ENCODE data around the gene DPYD. TPM values are rescaled to one million over a fixed set of nuclear protein-coding genes. Genes with fewer than 3 reads are reported as not detected.

DPYD gene
- polyA plus RNA-seq, 1 of the 3 experiments (the other 2 are of a cell fraction): 23.0 TPM

DNA sequence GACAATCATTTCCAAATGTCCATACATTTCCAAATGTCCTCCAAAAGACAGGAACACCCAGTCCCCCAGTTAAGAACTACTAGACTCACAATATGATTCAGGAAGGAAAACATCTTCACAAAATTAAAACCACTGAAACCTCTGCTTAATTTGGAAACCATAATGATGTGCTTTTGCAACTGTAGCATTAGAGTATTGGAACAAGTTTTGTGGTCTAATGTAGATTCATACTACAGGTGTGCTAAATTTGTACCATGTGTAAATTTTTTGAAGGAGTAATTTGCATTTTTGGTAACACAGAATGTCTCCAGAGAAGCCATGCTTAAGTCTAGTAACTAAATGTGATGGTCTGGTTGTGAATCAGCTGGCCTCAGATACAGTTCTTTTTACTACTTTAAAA, 129.6 kb downstream of the DPYD start:
- H3K27ac ChIP-seq (ENCODE audit: low read depth in 2 of 2, low read length in 1 of 2): no peak overlapping the region
- no peaks in the 10 kb centered on the region for H3K27me3 ChIP-seq (ENCODE audit: insufficient read depth)
- no peaks in the 10 kb centered on the region for H3F3A ChIP-seq (replicated peaks; ENCODE audit: insufficient read depth)
- 0 out of 4 replicates have a peak, but pooled peaks cover 0 to under 1% of the 10 kb centered on the region in 2 experiments for H3K4me1 ChIP-seq (ENCODE audit: control insufficient read depth in 1 of 2, insufficient read depth in 2 of 2, low read depth in 1 of 2, low read length in 1 of 2)
- H3K9ac ChIP-seq: no peak overlapping the region
- no peak overlapping the region for H3K4me2 ChIP-seq
- no peaks in the 10 kb centered on the region for H3K9me3 ChIP-seq
- H3K79me2 ChIP-seq (ENCODE audit: insufficient read depth): peaks cover 87% of the 10 kb centered on the region
- no peak overlapping the region for H2AFZ ChIP-seq (ENCODE audit: low read depth)
- no peak for TF ChIP-seq GATA2 (CRISPR knock-in tag; IDR thresholded peaks at IDR 0.05)
- no peak for TF ChIP-seq FOXJ3 (CRISPR knock-in tag; IDR thresholded peaks at IDR 0.05)
- TF ChIP-seq EP300 (IDR thresholded peaks at IDR 0.05; ENCODE audit: borderline replicate concordance in 1 of 2, low read depth in 1 of 2, low read length in 1 of 2): no peak
- TF ChIP-seq, protein P1, sequence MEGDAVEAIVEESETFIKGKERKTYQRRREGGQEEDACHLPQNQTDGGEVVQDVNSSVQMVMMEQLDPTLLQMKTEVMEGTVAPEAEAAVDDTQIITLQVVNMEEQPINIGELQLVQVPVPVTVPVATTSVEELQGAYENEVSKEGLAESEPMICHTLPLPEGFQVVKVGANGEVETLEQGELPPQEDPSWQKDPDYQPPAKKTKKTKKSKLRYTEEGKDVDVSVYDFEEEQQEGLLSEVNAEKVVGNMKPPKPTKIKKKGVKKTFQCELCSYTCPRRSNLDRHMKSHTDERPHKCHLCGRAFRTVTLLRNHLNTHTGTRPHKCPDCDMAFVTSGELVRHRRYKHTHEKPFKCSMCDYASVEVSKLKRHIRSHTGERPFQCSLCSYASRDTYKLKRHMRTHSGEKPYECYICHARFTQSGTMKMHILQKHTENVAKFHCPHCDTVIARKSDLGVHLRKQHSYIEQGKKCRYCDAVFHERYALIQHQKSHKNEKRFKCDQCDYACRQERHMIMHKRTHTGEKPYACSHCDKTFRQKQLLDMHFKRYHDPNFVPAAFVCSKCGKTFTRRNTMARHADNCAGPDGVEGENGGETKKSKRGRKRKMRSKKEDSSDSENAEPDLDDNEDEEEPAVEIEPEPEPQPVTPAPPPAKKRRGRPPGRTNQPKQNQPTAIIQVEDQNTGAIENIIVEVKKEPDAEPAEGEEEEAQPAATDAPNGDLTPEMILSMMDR (IDR thresholded peaks at IDR 0.05): no peak
- TF ChIP-seq NRF1 (IDR thresholded peaks at IDR 0.05; ENCODE audit: low read depth, low read length): no peak
- no peak for TF ChIP-seq JUND (IDR thresholded peaks at IDR 0.05)
- no peak for TF ChIP-seq TCF12 (IDR thresholded peaks at IDR 0.05)
- TF ChIP-seq, protein P2, sequence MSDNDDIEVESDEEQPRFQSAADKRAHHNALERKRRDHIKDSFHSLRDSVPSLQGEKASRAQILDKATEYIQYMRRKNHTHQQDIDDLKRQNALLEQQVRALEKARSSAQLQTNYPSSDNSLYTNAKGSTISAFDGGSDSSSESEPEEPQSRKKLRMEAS (IDR thresholded peaks at IDR 0.05; ENCODE audit: low read depth): no peak
- TF ChIP-seq, protein P3, sequence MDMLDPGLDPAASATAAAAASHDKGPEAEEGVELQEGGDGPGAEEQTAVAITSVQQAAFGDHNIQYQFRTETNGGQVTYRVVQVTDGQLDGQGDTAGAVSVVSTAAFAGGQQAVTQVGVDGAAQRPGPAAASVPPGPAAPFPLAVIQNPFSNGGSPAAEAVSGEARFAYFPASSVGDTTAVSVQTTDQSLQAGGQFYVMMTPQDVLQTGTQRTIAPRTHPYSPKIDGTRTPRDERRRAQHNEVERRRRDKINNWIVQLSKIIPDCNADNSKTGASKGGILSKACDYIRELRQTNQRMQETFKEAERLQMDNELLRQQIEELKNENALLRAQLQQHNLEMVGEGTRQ (IDR thresholded peaks at IDR 0.05; ENCODE audit: borderline replicate concordance, low read depth, low read length): no peak
- no peak for DNase-seq
- ChIA-PET CTCF (no interaction called here), POLR2A (no interaction called here)
- no peak overlapping the region for H3K4me3 ChIP-seq (ENCODE audit: low read depth in 2 of 2, low read length in 1 of 2)
- H3K36me3 ChIP-seq (replicated peaks in 1 of 2; ENCODE audit: control insufficient read depth in 1 of 2, insufficient read depth in 2 of 2, low read length in 1 of 2): peaks cover 0 to 29% of the 10 kb centered on the region in 2 experiments
- H4K20me1 ChIP-seq (ENCODE audit: insufficient read depth): peaks cover 4% of the 10 kb centered on the region; the same call in 1 of the 2 replicates
- H3K9me2 ChIP-seq: no peaks in the 10 kb centered on the region

DNA sequence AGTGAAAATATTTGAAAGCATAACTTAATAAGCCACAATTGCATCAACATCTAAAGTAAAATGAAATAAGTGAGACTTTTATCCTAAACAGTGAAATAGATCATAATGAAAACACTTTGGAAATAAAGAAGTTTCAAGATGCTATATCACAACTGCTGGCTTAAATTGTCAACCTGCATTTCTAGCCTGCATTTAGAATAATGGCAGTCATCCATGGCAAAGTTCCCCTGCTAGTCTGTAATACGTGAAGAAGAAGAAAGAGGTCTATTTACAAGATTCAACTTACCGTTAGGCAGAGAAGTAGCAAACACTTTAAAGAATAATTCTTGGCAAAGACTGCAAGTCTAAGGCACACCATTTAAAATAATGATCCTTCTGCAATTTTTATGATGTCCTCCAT, 133.6 kb downstream of the DPYD start:
- H3K4me3 ChIP-seq (ENCODE audit: low read depth in 2 of 2, low read length in 1 of 2): no peak overlapping the region
- peaks cover 4% of the 10 kb centered on the region; the same call in 1 of the 2 replicates for H4K20me1 ChIP-seq (ENCODE audit: insufficient read depth)
- no peaks in the 10 kb centered on the region; a peak in 1 of 4 replicates for H3K4me1 ChIP-seq (ENCODE audit: control insufficient read depth in 1 of 2, insufficient read depth in 2 of 2, low read depth in 1 of 2, low read length in 1 of 2)
- POLR2A ChIA-PET: no interaction called here
- CTCF ChIA-PET: interaction anchor here (1.4 kb wide), 1 partner anchor 9 kb away, joined by 5 read pairs; no protein-coding TSS in a partner anchor
- H3K4me2 ChIP-seq: no peak overlapping the region
- peaks cover 84% of the 10 kb centered on the region for H3K79me2 ChIP-seq (ENCODE audit: insufficient read depth)
- no peak overlapping the region for H2AFZ ChIP-seq (ENCODE audit: low read depth)
- no peaks in the 10 kb centered on the region for H3K27me3 ChIP-seq (ENCODE audit: insufficient read depth)
- 96% methylated on average over 2 of the region's 2 CpGs for WGBS (ENCODE audit: low lambda C conversion rate)
- no peak overlapping the region for H3K9ac ChIP-seq
- no peak for DNase-seq
- H3K9me2 ChIP-seq: no peaks in the 10 kb centered on the region
- H3K9me3 ChIP-seq: no peaks in the 10 kb centered on the region
- no peak overlapping the region for H3K27ac ChIP-seq (ENCODE audit: low read depth in 2 of 2, low read length in 1 of 2)
- H3K36me3 ChIP-seq (replicated peaks in 1 of 2; ENCODE audit: control insufficient read depth in 1 of 2, insufficient read depth in 2 of 2, low read length in 1 of 2): peaks cover 0 to 32% of the 10 kb centered on the region in 2 experiments
- H3F3A ChIP-seq (replicated peaks; ENCODE audit: insufficient read depth): no peaks in the 10 kb centered on the region
- TF ChIP-seq, protein P2 (IDR thresholded peaks at IDR 0.05; ENCODE audit: low read depth): no peak
- no peak for TF ChIP-seq GATA2 (CRISPR knock-in tag; IDR thresholded peaks at IDR 0.05)
- no peak for TF ChIP-seq SMC3 (IDR thresholded peaks at IDR 0.05; ENCODE audit: low read depth, low read length)
- TF ChIP-seq, protein P4, sequence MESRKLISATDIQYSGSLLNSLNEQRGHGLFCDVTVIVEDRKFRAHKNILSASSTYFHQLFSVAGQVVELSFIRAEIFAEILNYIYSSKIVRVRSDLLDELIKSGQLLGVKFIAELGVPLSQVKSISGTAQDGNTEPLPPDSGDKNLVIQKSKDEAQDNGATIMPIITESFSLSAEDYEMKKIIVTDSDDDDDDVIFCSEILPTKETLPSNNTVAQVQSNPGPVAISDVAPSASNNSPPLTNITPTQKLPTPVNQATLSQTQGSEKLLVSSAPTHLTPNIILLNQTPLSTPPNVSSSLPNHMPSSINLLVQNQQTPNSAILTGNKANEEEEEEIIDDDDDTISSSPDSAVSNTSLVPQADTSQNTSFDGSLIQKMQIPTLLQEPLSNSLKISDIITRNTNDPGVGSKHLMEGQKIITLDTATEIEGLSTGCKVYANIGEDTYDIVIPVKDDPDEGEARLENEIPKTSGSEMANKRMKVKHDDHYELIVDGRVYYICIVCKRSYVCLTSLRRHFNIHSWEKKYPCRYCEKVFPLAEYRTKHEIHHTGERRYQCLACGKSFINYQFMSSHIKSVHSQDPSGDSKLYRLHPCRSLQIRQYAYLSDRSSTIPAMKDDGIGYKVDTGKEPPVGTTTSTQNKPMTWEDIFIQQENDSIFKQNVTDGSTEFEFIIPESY (IDR thresholded peaks at IDR 0.05; ENCODE audit: borderline replicate concordance, low read depth): no peak
- TF ChIP-seq, protein P1 (IDR thresholded peaks at IDR 0.05): no peak
- no peak for TF ChIP-seq TAF1 (IDR thresholded peaks at IDR 0.05; ENCODE audit: borderline replicate concordance, low read depth, low read length)
- TF ChIP-seq RCOR1 (IDR thresholded peaks at IDR 0.05; ENCODE audit: low read length): no peak
- TF ChIP-seq, protein P3 (IDR thresholded peaks at IDR 0.05; ENCODE audit: borderline replicate concordance, low read depth, low read length): no peak
